PC-9 (cell line): ENCODE data around the gene HMOX1.

ENCODE experiments used
- CTCF ChIP-seq: fragments of 200-600 bp; sonication (generic); conservative IDR thresholded peaks from 2 replicates; pipeline ENCODE4 v1.6.1; 2017; ENCODE audit warnings: mixed run types, antibody characterized with exemption, mild to moderate bottlenecking, moderate library complexity
- EZH2 ChIP-seq: fragments of 200-600 bp; sonication (generic); IDR thresholded peaks from 2 replicates; pipeline ENCODE4 v1.8.0; 2017; ENCODE audit warnings: antibody characterized with exemption, low read depth

DNA sequence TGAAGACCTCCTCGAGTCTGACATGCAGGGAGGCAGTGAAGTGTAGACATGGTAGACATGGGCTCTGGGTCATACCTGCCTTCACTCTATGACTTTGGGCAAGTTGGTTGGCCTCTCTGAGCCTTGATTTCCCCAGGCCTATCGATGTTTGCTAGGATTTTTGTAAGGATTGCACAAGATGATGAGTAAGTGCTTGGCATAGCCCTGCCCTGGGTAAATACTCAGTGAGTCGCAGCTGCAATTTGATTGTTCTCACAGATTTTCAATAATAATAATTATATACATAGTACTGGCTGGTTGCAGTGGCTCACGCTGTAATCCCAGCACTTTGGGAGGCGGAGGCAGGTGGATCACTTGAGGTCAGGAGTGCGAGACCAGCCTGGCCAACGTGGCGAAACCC is 37.2 kb downstream of the HMOX1 start:
- TF ChIP-seq CTCF (no peak), EZH2 (no peak)
